Activated CD8-positive, alpha-beta T cell treated with anti-CD3 and anti-CD28 coated beads, Interleukin-2, amount 10 ng/mL, durations not matched to agents 7 days and 5 days (primary cell): Measurements from ENCODE around the gene OSBP2. TPM values are rescaled to one million over a fixed set of nuclear protein-coding genes. Genes with fewer than 3 reads are reported as not detected.

Source experiments
- ATAC-seq: fragments of 150-1000 bp; cut with Tn5 transposase; one replicate; pipeline ENCODE4 v1.10.0; 2021; ENCODE audit warnings: moderate library complexity
- CTCF ChIA-PET: fragments of 350-600 bp; sonication (Branson Sonifier 250); formaldehyde crosslinking; loops from one replicate; lab custom pipeline; 2021; ENCODE audit warnings: antibody characterized with exemption; lab: Charles Lee
- POLR2A ChIA-PET: fragments of 350-600 bp; sonication (Branson Sonifier 250); formaldehyde crosslinking; loops from one replicate; lab custom pipeline; 2021; ENCODE audit warnings: antibody characterized with exemption; lab: Charles Lee
- DNase-seq: peaks from one replicate; pipeline ENCODE4 v3.0.0-alpha.2; 2020
- H3K27ac Mint-ChIP-seq: one replicate; pipeline ENCODE4 v1.8.0; 2021; ENCODE audit warnings: mild to moderate bottlenecking, mixed read lengths
- H3K27me3 Mint-ChIP-seq: one replicate; pipeline ENCODE4 v1.8.0; 2021; ENCODE audit warnings: low read depth, mixed read lengths
- H3K36me3 Mint-ChIP-seq: one replicate; pipeline ENCODE4 v1.8.0; 2021; ENCODE audit warnings: low read depth, mixed read lengths
- H3K4me1 Mint-ChIP-seq: one replicate; pipeline ENCODE4 v1.8.0; 2021; ENCODE audit warnings: low read depth, mixed read lengths
- H3K4me3 Mint-ChIP-seq: one replicate; pipeline ENCODE4 v1.8.0; 2021; ENCODE audit warnings: mild to moderate bottlenecking, mixed read lengths
- H3K9me3 Mint-ChIP-seq: one replicate; pipeline ENCODE4 v1.8.0; 2022; ENCODE audit warnings: mixed read lengths; ENCODE audit not compliant: insufficient read depth
- total RNA-seq, 2 experiments: library from RNA; stranded (reverse); gene quantifications; one replicate each; pipeline ENCODE4 v1.2.3, GENCODE V29; 2021

Gene OSBP2
- total RNA-seq, 2 experiments from 2014 or later, result 0.42 to 0.55 TPM

DNA sequence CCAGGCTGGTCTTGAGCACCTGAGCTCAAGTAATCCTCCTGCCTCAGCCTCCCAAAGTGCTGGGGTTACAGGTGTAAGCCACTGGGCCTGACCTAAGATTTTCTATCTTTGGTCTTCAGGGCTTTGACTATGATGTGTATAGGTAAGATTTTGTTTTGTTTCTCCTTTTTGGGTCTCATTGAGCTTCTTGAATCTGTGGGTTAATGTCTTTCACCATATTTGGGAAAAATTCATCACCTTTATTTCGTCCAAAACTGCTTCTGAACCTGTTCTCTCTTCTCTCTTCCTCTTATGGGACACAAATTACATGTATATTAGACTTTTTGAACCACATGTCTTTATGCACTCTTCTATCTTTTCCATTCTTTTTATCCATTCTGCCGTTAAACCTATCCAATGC, 100.4 kb downstream of the OSBP2 start:
- Mint-ChIP-seq H3K27ac (no peak overlapping the region), H3K4me1 (no peaks in the 10 kb centered on the region), H3K4me3 (no peak overlapping the region), H3K9me3 (no peaks in the 10 kb centered on the region), H3K27me3 (peaks cover 4% of the 10 kb centered on the region), H3K36me3 (no peaks in the 10 kb centered on the region)
- ATAC-seq (no peak), DNase-seq (no peak)
- ChIA-PET CTCF (no interaction called here), POLR2A (no interaction called here)

DNA sequence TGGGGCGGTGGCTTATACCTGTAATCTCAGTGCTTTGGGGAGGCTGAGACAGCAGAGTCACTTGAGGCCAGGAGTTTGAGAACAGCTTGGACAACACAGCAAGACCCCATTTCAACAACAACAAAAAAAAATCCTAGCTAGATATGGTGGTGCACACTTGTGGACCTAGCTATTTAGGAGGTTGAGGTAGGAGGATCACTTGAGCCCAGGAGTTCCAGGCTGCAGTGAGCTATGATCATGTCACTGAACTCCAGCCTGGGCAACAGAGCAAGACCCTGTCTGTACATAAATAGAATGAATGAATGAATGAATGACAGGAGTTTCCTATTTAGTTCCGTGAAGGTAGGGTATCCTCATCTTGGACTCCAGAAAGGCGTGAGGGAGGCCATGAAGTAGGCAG, 107.0 kb downstream of the OSBP2 start:
- no peak for DNase-seq
- ChIA-PET CTCF (no interaction called here), POLR2A (interaction anchor here (0.7 kb wide), 1 partner anchor 852 kb away, joined by 3 read pairs; no protein-coding TSS in a partner anchor)
- Mint-ChIP-seq H3K4me1 (peaks cover 5% of the 10 kb centered on the region), H3K27me3 (peaks cover 30% of the 10 kb centered on the region), H3K9me3 (no peaks in the 10 kb centered on the region), H3K27ac (no peak overlapping the region), H3K36me3 (no peaks in the 10 kb centered on the region), H3K4me3 (no peak overlapping the region)
- ATAC-seq, result no peak

DNA sequence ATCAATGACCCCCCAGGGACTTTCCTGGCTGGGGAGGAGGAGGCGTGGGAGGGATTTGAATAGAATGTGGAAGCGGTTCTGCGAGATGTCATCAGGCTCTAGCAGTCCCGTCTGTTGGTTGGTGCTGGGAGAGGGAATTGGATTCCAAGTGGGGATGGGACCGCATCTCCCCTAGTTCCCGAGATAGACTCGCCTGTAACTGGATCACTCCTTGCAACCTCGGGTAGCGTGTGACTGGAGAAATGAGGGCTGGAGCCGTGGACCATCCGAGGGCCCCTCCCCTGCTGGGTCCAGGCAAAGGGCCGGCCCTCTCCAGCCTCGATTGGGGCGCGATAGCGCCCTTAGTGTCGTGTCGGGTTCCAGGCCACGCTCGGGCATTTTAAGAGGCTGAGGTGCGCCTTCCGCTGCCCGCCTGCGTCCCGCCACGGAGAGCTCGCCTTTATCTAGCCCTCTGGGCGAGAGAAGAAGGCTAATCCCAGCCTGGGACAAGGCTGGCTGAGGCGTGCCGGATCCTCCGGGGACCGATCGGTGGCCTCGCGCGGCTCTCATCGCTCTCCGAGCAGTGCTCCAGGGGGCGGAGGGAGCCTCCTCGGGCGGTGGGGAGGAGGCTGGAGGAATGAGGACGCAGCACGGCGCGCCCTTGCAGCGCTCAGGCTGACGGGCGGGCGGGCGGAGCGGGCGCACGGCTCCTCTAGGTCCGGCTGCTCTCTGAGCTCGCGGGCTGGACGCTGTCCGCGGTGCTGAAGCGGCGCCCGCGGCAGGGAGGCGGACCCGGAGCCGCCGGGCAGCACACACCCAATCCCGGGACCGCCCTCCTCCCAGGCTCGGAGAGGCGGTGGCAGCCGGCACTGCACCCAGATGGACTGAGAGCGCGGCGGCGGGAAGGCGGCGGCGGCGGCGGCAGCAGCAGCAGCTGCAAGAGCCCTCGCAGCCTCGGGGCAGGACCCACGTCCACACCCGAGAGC, 107.8 kb downstream of the OSBP2 start:
- Mint-ChIP-seq H3K9me3 (no peaks in the 10 kb centered on the region), H3K4me3 (no peak overlapping the region), H3K36me3 (no peaks in the 10 kb centered on the region), H3K27me3 (peaks cover 30% of the 10 kb centered on the region), H3K4me1 (peaks cover 6% of the 10 kb centered on the region), H3K27ac (no peak overlapping the region)
- ChIA-PET POLR2A (interaction anchor here (0.6 to 0.7 kb wide), 2 partner anchors 282 to 852 kb away, joined by 3 read pairs; no protein-coding TSS in a partner anchor), CTCF (interaction anchor here (0.8 to 1.0 kb wide), 2 partner anchors 40 to 283 kb away, joined by 3 to 4 read pairs; no protein-coding TSS in a partner anchor)
- peak; percentile 100 for ATAC-seq
- DNase-seq, result peak; percentile 78

DNA sequence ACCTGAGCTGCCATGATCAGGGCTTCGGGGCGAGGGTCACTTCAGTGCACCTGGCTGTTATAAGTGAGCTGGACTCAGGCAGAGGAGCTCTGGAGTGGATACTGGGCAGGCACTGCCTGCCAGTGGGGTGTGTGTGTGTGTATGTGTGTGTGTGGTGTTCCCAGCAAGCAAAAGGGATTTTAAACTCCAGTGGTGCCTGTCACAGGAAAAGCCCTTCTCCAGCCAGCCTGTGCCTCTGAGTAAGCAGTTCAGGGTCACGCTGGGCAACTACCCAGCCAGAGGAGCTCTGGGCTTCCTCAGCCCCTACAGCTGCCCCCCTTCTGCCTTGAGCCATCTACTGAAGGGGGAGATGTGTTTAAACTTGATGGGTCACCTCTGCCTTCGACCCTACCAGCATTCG, 109.0 kb downstream of the OSBP2 start:
- Mint-ChIP-seq H3K27me3 (peaks cover 30% of the 10 kb centered on the region), H3K4me3 (no peak overlapping the region), H3K9me3 (no peaks in the 10 kb centered on the region), H3K4me1 (peaks cover 6% of the 10 kb centered on the region), H3K27ac (no peak overlapping the region), H3K36me3 (no peaks in the 10 kb centered on the region)
- POLR2A ChIA-PET, result no interaction called here
- CTCF ChIA-PET, result no interaction called here
- ATAC-seq (no peak), DNase-seq (no peak)

DNA sequence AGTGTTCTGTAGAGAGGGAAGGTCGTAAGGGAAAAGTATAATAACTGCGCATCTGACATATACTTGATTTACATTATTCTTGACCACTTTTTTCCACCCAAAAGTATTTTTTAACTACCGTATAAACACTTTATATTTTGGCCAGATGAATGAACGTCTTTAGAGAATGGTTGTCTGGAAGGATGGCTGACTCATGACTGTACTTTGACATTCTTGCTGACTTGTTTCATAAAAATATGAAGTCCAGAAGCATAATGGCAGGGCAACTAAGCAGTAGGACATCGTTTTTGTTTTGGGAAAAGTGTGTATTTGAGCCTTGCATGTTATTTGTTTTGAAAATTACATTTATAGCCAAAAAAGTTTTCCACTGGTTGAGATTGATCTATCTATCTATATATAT, 110.0 kb downstream of the OSBP2 start:
- Mint-ChIP-seq H3K9me3 (no peaks in the 10 kb centered on the region), H3K27me3 (peaks cover 30% of the 10 kb centered on the region), H3K4me3 (no peak overlapping the region), H3K27ac (no peak overlapping the region), H3K4me1 (peaks cover 6% of the 10 kb centered on the region), H3K36me3 (no peaks in the 10 kb centered on the region)
- POLR2A ChIA-PET, result no interaction called here
- DNase-seq (no peak), ATAC-seq (no peak)
- CTCF ChIA-PET, result no interaction called here

DNA sequence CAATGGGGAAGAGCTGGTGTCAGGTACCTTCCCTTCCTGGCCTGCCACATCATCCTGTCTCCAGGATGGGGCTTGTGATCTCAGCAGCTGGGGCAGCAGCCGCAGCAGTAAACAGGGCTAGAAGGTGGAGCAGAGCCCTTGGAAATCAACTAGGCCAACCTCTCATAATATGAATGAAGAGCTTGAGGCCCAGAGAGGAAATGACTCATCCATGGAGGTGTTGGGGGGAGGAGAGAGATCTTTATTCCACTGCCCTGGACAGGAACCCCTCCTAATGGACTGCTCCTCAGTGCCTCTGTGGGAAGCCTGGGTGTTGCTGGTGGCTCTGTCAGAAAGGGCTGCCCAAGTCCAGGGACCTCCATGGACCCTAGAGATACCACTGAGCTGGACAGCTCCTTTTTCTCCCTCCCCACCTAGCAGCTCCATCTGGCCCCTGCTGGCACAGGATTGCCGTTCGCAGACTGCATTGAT, 111.8 kb downstream of the OSBP2 start:
- Mint-ChIP-seq H3K4me3 (no peak overlapping the region), H3K27me3 (peaks cover 14% of the 10 kb centered on the region), H3K9me3 (no peaks in the 10 kb centered on the region), H3K27ac (no peak overlapping the region), H3K36me3 (no peaks in the 10 kb centered on the region), H3K4me1 (peaks cover 6% of the 10 kb centered on the region)
- no peak for DNase-seq
- ChIA-PET POLR2A (interaction anchor here (0.6 kb wide), 1 partner anchor 87 kb away, joined by 7 read pairs; no protein-coding TSS in a partner anchor), CTCF (no interaction called here)
- no peak for ATAC-seq

DNA sequence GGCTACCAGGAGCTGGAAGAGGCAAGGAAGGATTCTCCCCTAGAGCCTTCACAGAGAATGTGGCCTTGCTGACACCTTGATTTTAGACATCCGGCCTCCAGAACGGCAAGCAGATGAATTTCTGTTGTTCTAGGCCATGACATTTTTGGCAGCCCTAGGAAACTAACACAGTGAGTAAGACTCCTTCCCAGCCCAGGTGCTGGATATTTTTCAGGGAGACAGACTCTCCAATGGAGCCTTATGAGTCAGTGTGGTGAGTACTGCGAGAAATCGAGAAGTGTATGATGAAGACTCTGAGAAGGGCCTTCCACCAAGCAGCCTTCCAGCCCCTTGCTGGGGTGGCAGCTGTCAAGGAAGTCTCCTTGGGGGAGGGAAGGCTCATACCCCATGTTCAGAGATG, 114.4 kb downstream of the OSBP2 start:
- ATAC-seq, result no peak
- no peak for DNase-seq
- Mint-ChIP-seq H3K27ac (no peak overlapping the region), H3K27me3 (peaks cover 4% of the 10 kb centered on the region), H3K4me1 (peaks cover 6% of the 10 kb centered on the region), H3K9me3 (no peaks in the 10 kb centered on the region), H3K36me3 (no peaks in the 10 kb centered on the region), H3K4me3 (no peak overlapping the region)
- ChIA-PET POLR2A (no interaction called here), CTCF (no interaction called here)

DNA sequence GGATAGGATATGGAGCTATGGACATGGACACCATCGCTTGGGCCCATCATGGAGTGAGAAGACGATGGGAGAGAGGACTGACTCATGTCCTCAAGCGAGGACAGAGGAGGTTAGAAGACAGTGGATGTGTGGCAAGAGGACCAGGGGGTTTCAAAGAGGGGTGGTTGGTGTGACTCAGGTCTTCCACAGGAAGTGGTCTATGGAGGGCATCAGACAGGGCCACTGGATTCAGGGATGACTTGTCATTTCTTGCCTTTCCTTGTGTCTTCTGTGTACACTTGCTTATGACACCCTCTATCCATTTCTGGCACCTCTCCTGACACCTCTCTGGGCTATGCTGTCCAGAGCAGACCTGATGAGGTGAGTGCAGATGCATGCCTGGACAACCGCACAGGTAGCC, 115.4 kb downstream of the OSBP2 start:
- Mint-ChIP-seq H3K4me1 (peaks cover 6% of the 10 kb centered on the region), H3K4me3 (no peak overlapping the region), H3K27ac (no peak overlapping the region), H3K9me3 (no peaks in the 10 kb centered on the region), H3K27me3 (no peaks in the 10 kb centered on the region), H3K36me3 (no peaks in the 10 kb centered on the region)
- ChIA-PET CTCF (no interaction called here), POLR2A (no interaction called here)
- DNase-seq, result no peak
- ATAC-seq, result no peak

DNA sequence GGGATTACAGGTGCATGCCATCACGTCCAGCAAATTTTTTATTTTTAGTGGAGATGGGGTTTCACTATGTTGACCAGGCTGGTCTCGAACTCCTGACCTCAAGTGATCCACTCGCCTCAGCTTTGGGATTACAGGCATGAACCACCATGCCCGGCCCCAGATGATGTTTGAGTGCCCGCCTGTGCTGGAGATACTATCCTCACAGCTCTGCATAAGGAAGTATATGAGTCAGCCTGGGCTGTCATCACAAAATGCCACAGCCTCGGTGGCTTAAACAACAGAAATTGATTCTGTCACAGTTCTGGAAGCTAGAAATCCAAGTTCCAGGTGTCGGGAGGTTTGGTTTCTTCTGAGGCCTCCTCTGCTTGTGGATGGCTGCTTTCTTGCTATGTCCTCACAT, 119.3 kb downstream of the OSBP2 start:
- no peak for DNase-seq
- Mint-ChIP-seq H3K27me3 (peaks cover 2% of the 10 kb centered on the region), H3K27ac (no peak overlapping the region), H3K36me3 (no peaks in the 10 kb centered on the region), H3K4me1 (no peaks in the 10 kb centered on the region), H3K9me3 (no peaks in the 10 kb centered on the region), H3K4me3 (no peak overlapping the region)
- ChIA-PET CTCF (no interaction called here), POLR2A (no interaction called here)
- no peak for ATAC-seq

DNA sequence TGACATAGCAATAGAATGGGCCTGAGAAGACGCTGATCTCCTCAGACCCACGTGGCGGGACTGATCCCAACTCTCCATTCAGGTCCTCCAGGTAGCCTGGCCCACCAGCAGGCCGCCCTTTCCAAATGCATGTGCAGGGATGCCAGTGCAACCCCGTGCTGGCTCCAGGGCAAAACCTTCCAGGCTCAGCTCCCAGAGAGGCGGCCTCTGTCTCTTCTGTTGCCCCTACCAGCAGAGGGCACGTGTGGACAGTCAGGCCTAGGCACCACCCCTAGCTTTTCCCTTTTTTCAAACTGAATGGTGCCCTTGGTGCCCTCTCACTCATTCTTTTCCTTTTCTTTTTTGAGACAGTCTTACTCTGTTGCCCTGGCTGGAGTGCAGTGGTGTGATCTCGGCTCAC, 121.7 kb downstream of the OSBP2 start:
- CTCF ChIA-PET, result no interaction called here
- H3K27ac Mint-ChIP-seq, result no peak overlapping the region
- H3K4me3 Mint-ChIP-seq, result no peak overlapping the region

DNA sequence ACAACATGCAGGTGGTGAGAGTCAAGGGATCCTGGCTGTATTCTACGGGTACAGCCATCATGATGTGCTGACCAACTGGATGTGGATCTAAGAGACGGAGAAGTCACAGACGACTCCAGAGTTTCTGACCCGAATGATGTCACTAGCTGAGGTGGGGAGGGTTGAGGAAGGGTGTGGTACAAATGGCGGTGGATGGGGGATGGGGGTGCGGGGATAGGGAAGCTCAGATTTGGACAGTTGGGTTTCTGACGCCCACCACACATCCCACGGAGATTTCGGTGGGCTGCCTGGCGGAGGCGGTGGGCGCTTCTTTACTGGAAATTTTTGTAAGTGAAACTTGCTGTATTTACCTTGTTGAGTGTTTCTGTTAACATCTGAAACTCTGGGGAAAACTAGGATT, 126.7 kb downstream of the OSBP2 start:
- ChIA-PET CTCF (no interaction called here), POLR2A (no interaction called here)
- Mint-ChIP-seq H3K9me3 (no peaks in the 10 kb centered on the region), H3K36me3 (no peaks in the 10 kb centered on the region), H3K27ac (no peak overlapping the region), H3K27me3 (peaks cover 35% of the 10 kb centered on the region), H3K4me3 (no peak overlapping the region), H3K4me1 (no peaks in the 10 kb centered on the region)
- DNase-seq (no peak), ATAC-seq (no peak)

More for the DNA sequence above, 121.7 kb downstream of the OSBP2 start:
- Mint-ChIP-seq H3K27me3 (peaks cover 13% of the 10 kb centered on the region), H3K4me1 (no peaks in the 10 kb centered on the region), H3K9me3 (no peaks in the 10 kb centered on the region), H3K36me3 (no peaks in the 10 kb centered on the region)
- DNase-seq, result no peak
- POLR2A ChIA-PET, result no interaction called here
- ATAC-seq, result no peak

DNA sequence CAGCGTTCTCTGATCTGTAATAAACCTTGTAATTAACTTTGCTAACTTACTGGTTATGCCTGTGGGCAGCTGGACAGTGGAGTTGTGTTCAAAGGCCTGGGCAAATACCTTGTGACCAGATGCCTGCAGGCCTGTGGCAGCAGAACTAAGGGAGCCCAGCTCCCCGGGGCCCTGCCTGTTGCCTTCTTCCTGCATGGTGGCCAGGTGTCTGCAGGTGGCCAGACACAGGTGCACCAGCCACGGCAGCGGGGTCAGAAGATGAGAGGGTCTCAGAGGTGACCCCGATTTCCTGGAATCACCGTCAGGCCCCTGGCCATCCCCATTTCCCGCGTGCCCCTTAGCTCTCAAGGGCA, 127.2 kb downstream of the OSBP2 start:
- Mint-ChIP-seq H3K4me3 (no peak overlapping the region), H3K27ac (no peak overlapping the region), H3K27me3 (peaks cover 35% of the 10 kb centered on the region), H3K36me3 (no peaks in the 10 kb centered on the region), H3K4me1 (no peaks in the 10 kb centered on the region), H3K9me3 (no peaks in the 10 kb centered on the region)
- POLR2A ChIA-PET, result no interaction called here
- DNase-seq (no peak), ATAC-seq (no peak)
- CTCF ChIA-PET, result no interaction called here
